ENCODE measurements around the gene HSPB6. TPM values are rescaled to one million over a fixed set of nuclear protein-coding genes. Genes with fewer than 3 reads are reported as not detected.

The HSPB6 gene
- total RNA-seq, 1 experiment from 2014 or later = 0.87 TPM

GRCh38 chr19:35710784-35711723, 45.8 kb downstream of the HSPB6 start:
- in situ Hi-C loops (cut with HindIII; ENCODE audit: low pct_unique_long_range_greater_than_20kb, low sequenced_read_pairs) (no loop called here), intact Hi-C loops (cut with micrococcal nuclease; ENCODE audit: unreplicated experiment) (loop anchor here (10.0 kb wide), 1 partner anchor 156 kb away; no protein-coding TSS in a partner anchor)
- CTCF ChIA-PET = interaction anchor here (0.6 kb wide), 1 partner anchor 215 kb away, joined by 7 read pairs; no protein-coding TSS in a partner anchor
- TF ChIP-seq SIN3A (IDR thresholded peaks at IDR 0.05; ENCODE audit: borderline replicate concordance, insufficient read depth, low read depth, low read length) (no peak), REST (IDR thresholded peaks at IDR 0.05; ENCODE audit: insufficient read depth in 1 of 2, low read depth in 2 of 2, low read length in 1 of 2) (no peak), POLR2AphosphoS5 (IDR thresholded peaks at IDR 0.05; ENCODE audit: low read depth, low read length) (no peak), CTCF (IDR thresholded peaks at IDR 0.05) (no peak), TCF7L2 (IDR thresholded peaks at IDR 0.05; ENCODE audit: low read depth, low read length) (no peak)
- POLR2A ChIA-PET = no interaction called here
- DNase-seq (ENCODE audit: low read depth, low spot score) = no peak
- Histone ChIP-seq H3K36me3 (ENCODE audit: control insufficient read depth, insufficient read depth, low read length) (no peaks in the 10 kb centered on the region), H3K27me3 (ENCODE audit: control insufficient read depth, insufficient read depth, low read length) (no peaks in the 10 kb centered on the region), H3K4me3 (ENCODE audit: low read depth in 2 of 2, low read length in 2 of 2) (no peak overlapping the region), H3K27ac (ENCODE audit: low read length) (no peak overlapping the region), H3K4me1 (ENCODE audit: control insufficient read depth, insufficient read depth, low read length) (peaks cover 9% of the 10 kb centered on the region), H3K9me3 (ENCODE audit: control insufficient read depth, insufficient read depth, low read depth, low read length) (no peaks in the 10 kb centered on the region)
- BruUV-seq (replicated peaks) = no TSS peak
- no peak for ATAC-seq

GRCh38 chr19:35708391-35708790, 48.4 kb downstream of the HSPB6 start:
- in situ Hi-C loops (cut with HindIII; ENCODE audit: low pct_unique_long_range_greater_than_20kb, low sequenced_read_pairs) (no loop called here), intact Hi-C loops (cut with micrococcal nuclease; ENCODE audit: unreplicated experiment) (no loop called here)
- TF ChIP-seq POLR2AphosphoS5 (IDR thresholded peaks at IDR 0.05; ENCODE audit: low read depth, low read length) (no peak), TCF7L2 (IDR thresholded peaks at IDR 0.05; ENCODE audit: low read depth, low read length) (no peak), REST (IDR thresholded peaks at IDR 0.05; ENCODE audit: insufficient read depth in 1 of 2, low read depth in 2 of 2, low read length in 1 of 2) (no peak), SIN3A (IDR thresholded peaks at IDR 0.05; ENCODE audit: borderline replicate concordance, insufficient read depth, low read depth, low read length) (no peak), CTCF (IDR thresholded peaks at IDR 0.05) (no peak)
- Histone ChIP-seq H3K4me3 (ENCODE audit: low read depth in 2 of 2, low read length in 2 of 2) (no peak overlapping the region), H3K27ac (ENCODE audit: low read length) (no peak overlapping the region), H3K27me3 (ENCODE audit: control insufficient read depth, insufficient read depth, low read length) (no peaks in the 10 kb centered on the region), H3K36me3 (ENCODE audit: control insufficient read depth, insufficient read depth, low read length) (no peaks in the 10 kb centered on the region), H3K4me1 (ENCODE audit: control insufficient read depth, insufficient read depth, low read length) (peaks cover 4% of the 10 kb centered on the region; the same call in 1 of the 2 replicates), H3K9me3 (ENCODE audit: control insufficient read depth, insufficient read depth, low read depth, low read length) (no peaks in the 10 kb centered on the region)
- no peak for DNase-seq (ENCODE audit: low read depth, low spot score)
- ChIA-PET POLR2A (interaction anchor here (0.7 kb wide), 1 partner anchor 109 kb away, joined by 6 read pairs; no protein-coding TSS in a partner anchor), CTCF (no interaction called here)
- no peak for ATAC-seq
- no TSS peak for BruUV-seq (replicated peaks)
